Right ventricle myocardium superior (tissue), 1 donor: ENCODE measurements around the gene SLC2A6. TPM values are rescaled to one million over a fixed set of nuclear protein-coding genes. Genes with fewer than 3 reads are reported as not detected.
A peak's percentile ranks its signal among the peaks of the same experiment; 100 is the strongest.

Source experiments
- ATAC-seq: fragments of 200-7000 bp; cut with Tn5 transposase; one replicate; pipeline ENCODE4 v1.9.1; 2020; ENCODE audit warnings: mild to moderate bottlenecking; ENCODE audit not compliant: poor library complexity
- DNase-seq: peaks from one replicate; pipeline ENCODE4 v3.0.0-alpha.2; 2020
- intact Hi-C: fragments of 100-400 bp; cut with DNase I; formaldehyde crosslinking; loops from one replicate; pipeline ENCODE4 v1.11.2; 2022
- total RNA-seq: library from RNA; stranded (reverse); fragmentation: NEBNext Ultra II Directional; extraction: Animal tissue kit (Norgen Biotek cat#: 25700); gene quantifications from one replicate; pipeline ENCODE4 v1.2.1, GENCODE V29; 2021
- donor health status: DM: no; HTN: yes; CAD: no; lungs with severe emphysema.

Gene SLC2A6
- total RNA-seq, 1 donor from 2014 or later, result 2.9 TPM

DNA sequence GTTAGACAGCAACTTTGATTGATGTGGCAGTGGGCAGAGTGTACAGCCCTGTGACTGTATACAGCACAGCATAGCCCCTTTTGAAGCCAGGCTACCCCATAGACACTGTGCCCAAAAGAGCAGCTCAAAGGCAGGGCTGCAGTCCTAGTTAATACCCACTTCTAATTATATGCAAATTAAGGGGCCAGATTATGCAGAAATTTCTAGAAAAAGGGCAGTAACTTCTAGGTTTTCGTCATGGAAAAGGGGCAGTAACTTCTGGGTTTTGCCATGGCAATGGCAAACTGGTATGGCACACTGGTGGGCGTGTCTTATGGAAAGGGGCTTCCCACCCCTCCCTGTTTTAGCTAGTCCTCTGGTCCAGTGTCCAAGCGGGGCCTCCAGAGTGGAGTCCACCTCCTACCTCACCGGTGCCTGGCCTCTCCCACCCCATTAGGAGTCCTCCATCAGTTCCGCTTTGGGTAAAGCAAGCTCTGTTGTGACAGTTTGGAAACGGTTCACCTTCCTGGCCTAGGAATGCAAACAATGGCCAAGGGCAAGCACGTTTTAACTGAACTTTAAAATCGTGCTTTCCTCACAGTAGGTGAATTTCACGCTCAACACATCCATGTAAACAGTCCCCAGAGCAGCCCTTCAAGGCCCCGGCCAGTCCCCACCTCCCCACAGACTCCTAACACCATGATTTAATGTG, 51.1 kb downstream of the SLC2A6 start:
- DNase-seq, result no peak
- ATAC-seq, result no peak
- intact Hi-C loops, result no loop called here

DNA sequence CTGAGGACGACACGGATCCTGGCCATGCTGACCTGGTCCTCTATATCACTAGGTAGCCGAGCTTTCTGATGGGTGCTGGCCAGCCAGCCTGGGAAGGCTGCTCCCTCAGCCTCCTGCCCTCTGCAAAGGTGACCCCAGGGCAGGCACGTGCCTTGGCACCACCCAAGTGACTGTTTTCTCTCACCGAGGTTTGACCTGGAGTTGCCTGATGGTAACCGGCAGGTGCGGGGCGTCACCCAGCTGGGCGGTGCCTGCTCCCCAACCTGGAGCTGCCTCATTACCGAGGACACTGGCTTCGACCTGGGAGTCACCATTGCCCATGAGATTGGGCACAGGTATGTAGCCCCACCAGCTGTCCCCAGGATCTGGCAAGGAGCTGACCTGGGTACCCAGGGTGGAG, 52.9 kb downstream of the SLC2A6 start:
- DNase-seq, result no peak
- no peak for ATAC-seq
- intact Hi-C loops, result no loop called here

DNA sequence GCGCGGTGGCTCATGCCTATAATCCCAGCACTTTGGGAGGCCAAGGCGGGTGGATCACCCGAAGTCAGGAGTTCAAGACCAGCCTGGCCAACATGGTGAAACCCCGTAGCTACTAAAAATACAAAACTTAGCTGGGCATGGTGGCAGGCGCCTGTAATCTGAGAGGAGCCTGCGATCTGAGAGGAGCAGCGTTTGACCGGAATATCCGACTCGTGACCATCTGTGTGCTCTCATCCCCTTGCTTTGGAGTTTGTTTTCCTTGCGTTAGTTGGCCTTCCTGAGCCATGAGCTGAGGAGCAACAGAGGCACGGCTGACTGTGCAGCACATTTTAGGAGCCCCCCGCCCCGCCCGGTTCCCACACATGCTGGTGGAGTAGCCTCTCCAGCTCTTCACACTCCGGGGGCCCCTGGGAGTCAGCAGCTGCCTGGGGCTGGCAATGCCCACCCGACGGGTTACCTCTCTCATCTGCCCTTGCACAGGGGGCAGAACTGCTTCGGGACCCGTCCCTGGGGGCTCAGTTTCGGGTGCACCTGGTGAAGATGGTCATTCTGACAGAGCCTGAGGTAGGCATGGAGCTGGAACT, 53.8 kb downstream of the SLC2A6 start:
- ATAC-seq (no peak), DNase-seq (no peak)
- intact Hi-C loops, result no loop called here

DNA sequence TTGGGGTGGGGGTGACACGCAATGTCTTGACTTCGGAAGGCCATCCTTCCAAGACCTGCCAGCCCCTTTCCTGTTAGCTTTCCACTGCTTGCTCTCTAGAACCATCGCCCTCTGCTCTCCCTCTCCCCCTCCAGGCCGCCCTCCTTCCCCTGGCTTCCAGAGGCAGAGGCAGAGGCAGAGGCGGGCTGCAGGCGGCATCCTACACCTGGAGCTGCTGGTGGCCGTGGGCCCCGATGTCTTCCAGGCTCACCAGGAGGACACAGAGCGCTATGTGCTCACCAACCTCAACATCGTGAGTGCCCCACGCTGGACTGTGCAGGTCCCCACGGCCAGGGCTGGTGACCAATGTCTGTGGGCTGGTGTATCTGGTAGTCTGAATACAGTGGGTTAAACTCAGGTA, 54.7 kb downstream of the SLC2A6 start:
- intact Hi-C loops, result no loop called here
- DNase-seq, result no peak
- no peak for ATAC-seq

DNA sequence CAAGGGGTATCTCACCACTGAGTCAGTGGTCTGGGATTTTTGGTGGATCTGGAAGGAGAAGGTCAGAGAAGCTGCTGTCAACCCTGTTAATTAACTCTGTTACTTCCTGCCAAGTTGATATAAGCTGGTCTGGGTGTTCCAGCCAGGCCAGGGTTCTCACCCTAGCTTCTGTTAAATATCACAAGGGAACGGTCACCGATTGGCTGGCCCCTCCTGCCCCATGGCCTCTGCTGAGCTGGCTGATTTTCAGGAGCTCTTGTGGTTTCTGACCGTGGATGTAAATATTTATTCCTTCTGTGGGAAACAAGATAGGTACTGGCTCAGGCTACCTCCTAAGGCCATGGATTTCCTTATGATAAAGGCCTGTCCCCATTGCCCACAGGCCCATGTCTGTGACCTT, 55.7 kb downstream of the SLC2A6 start:
- intact Hi-C loops, result no loop called here
- DNase-seq, result no peak
- ATAC-seq, result peak; percentile 14

DNA sequence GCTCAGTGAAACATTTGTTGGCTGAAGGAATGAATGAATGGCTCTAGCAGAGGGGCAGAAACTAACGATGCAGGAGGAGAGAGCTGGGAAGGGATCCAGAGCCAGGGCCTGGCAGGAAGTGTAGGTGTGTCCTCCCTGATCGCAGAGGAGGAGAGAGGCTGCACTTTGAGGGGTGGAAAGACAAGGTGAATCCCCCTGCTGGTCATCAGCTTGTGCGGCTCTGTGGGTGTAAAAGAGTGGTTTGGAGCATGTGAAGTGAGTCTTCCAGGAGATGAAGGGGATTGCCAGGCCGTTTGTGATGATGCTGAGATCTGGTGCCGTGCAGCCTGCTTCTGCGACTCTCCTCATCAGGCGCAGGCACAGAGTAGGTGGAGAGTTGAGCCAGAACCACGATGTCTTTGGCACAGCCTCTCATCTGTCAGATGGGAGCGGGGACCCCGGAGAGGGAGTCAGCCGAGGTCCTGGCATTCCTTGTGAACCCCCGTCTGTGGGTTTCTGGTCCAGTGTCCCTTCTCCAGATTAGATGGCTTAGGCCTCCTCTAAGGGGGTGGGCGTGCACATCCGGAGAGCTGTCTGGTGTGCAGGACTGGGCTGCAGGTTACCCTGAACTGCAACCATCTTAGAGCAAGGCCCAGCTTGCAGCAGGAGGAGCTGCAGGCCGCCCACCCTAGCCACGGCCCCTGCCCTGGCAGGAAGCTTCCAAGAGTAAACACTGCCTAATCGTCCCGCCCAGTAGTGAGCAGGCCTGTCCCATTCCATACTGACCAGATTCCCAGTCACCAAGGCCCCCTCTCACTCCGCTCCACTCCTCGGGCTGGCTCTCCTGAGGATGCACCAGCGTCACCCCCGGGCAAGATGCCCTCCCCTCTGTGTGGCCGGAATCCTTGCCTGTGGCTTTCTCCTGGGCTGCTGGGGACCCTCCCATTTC, 57.0 kb downstream of the SLC2A6 start, which contains the start of gene ADAMTS13:
Gene ADAMTS13, plus strand, starts transcription at position 753 of the 928 bp plus-strand sequence. Its CDS starts 77 bp downstream, at position 830.
- intact Hi-C loops, result no loop called here
- ATAC-seq, result no peak
- no peak for DNase-seq

Other genes starting within 250 kb of the SLC2A6 start
- 2.4 TPM for gene ABO, start 203.9 kb downstream of the SLC2A6 start, total RNA-seq
- 11.1 TPM for gene SURF6, start 142.9 kb downstream of the SLC2A6 start, total RNA-seq
- gene MED22, start 131.0 kb downstream of the SLC2A6 start, total RNA-seq, result 19.2 TPM
- gene RPL7A, start 130.9 kb downstream of the SLC2A6 start, total RNA-seq, result 834 TPM
- 55.4 TPM for gene SURF1, start 122.6 kb downstream of the SLC2A6 start, total RNA-seq
- gene SURF2, start 122.5 kb downstream of the SLC2A6 start, total RNA-seq, result 14.0 TPM
- 58.3 TPM for gene SURF4, start 103.0 kb downstream of the SLC2A6 start, total RNA-seq
- gene STKLD1, start 102.7 kb downstream of the SLC2A6 start, total RNA-seq, result 0.27 TPM
- gene REXO4, start 61.1 kb downstream of the SLC2A6 start, total RNA-seq, result 18.0 TPM
- 2.8 TPM for gene ADAMTS13, start 56.7 kb downstream of the SLC2A6 start, total RNA-seq
- gene CACFD1, start 19.1 kb downstream of the SLC2A6 start, total RNA-seq, result 12.9 TPM
- not detected for gene MYMK, start 45.9 kb upstream of the SLC2A6 start, total RNA-seq
- gene ADAMTSL2, start 55.6 kb upstream of the SLC2A6 start, total RNA-seq, result 8.1 TPM
- not detected for gene FAM163B, start 130.3 kb upstream of the SLC2A6 start, total RNA-seq
- gene DBH, start 157.3 kb upstream of the SLC2A6 start, total RNA-seq, result not detected